Activated CD4-positive, alpha-beta T cell treated with anti-CD3 and anti-CD28 coated beads, Interleukin-2, amount 10 ng/mL, durations not matched to agents 7 days and 5 days (primary cell): ENCODE results near the gene CAAP1. TPM values are rescaled to one million over a fixed set of nuclear protein-coding genes. Genes with fewer than 3 reads are reported as not detected.

Experiments
- CTCF ChIA-PET: fragments of 350-600 bp; sonication (Branson Sonifier 250); formaldehyde crosslinking; loops from one replicate; lab custom pipeline; 2021; ENCODE audit warnings: antibody characterized with exemption; lab: Charles Lee
- POLR2A ChIA-PET: fragments of 350-600 bp; sonication (Branson Sonifier 250); formaldehyde crosslinking; loops from one replicate; lab custom pipeline; 2021; ENCODE audit warnings: antibody characterized with exemption; lab: Charles Lee
- DNase-seq: peaks from one replicate; pipeline ENCODE4 v3.0.0-alpha.2; 2020
- H3K27ac Mint-ChIP-seq: one replicate; pipeline ENCODE4 v1.8.0; 2021; ENCODE audit warnings: mild to moderate bottlenecking, moderate library complexity, mixed read lengths
- H3K27me3 Mint-ChIP-seq: one replicate; pipeline ENCODE4 v1.8.0; 2021; ENCODE audit warnings: mixed read lengths
- H3K36me3 Mint-ChIP-seq: one replicate; pipeline ENCODE4 v1.8.0; 2021; ENCODE audit warnings: low read depth, mixed read lengths
- H3K4me1 Mint-ChIP-seq: one replicate; pipeline ENCODE4 v1.8.0; 2021; ENCODE audit warnings: mixed read lengths
- H3K4me3 Mint-ChIP-seq: one replicate; pipeline ENCODE4 v1.8.0; 2021; ENCODE audit warnings: mild to moderate bottlenecking, moderate library complexity, mixed read lengths
- H3K9me3 Mint-ChIP-seq: one replicate; pipeline ENCODE4 v1.8.0; 2021; ENCODE audit warnings: mixed read lengths
- total RNA-seq, 2 experiments: library from RNA; stranded (reverse); gene quantifications; one replicate each; pipeline ENCODE4 v1.2.3, GENCODE V29; 2021

The CAAP1 gene
- total RNA-seq: 10 to 100 TPM; 15.1 to 16.3 TPM

- Mint-ChIP-seq H3K9me3 (peaks cover 8% of the 10 kb centered on the region), H3K4me3 (peak within 1 kb of the TSS; percentile 99), H3K27me3 (no peaks in the 10 kb centered on the region), H3K4me1 (peaks cover 40% of the 10 kb centered on the region), H3K36me3 (peaks cover 12% of the 10 kb centered on the region), H3K27ac (peak within 1 kb of the TSS; percentile 100)
- ChIA-PET CTCF (interaction anchor here (0.7 to 1.6 kb wide), 5 partner anchors 44 to 88 kb away, joined by 3 to 4 read pairs (median 3); partner anchors contain the start of gene PLAA), POLR2A (no interaction called here)
- DNase-seq: peak; percentile 94
These were observed at the start of gene CAAP1 for GRCh38 chr9:26892251-26893029. Gene CAAP1, minus strand, starts transcription at chr9:26892802. Its CDS starts 87 bp downstream, at chr9:26892715.

GRCh38 chr9:26940779-26941178 is 48.2 kb upstream of the CAAP1 start:
- DNase-seq: no peak
- CTCF ChIA-PET: no interaction called here
- Mint-ChIP-seq H3K4me1 (peaks cover 66% of the 10 kb centered on the region), H3K27ac (peak overlapping the region; percentile 63), H3K4me3 (no peak overlapping the region), H3K36me3 (peaks cover 58% of the 10 kb centered on the region), H3K9me3 (peaks cover 3% of the 10 kb centered on the region), H3K27me3 (no peaks in the 10 kb centered on the region)
- POLR2A ChIA-PET: no interaction called here

- POLR2A ChIA-PET: no interaction called here
- DNase-seq: no peak
- no peak overlapping the region for H3K4me3 Mint-ChIP-seq
- CTCF ChIA-PET: no interaction called here
- peaks cover 53% of the 10 kb centered on the region for H3K36me3 Mint-ChIP-seq
- peaks cover 59% of the 10 kb centered on the region for H3K4me1 Mint-ChIP-seq
- H3K9me3 Mint-ChIP-seq: peaks cover 3% of the 10 kb centered on the region
- no peaks in the 10 kb centered on the region for H3K27me3 Mint-ChIP-seq
- H3K27ac Mint-ChIP-seq: peak overlapping the region; percentile 63
These were observed 47.5 kb upstream of the CAAP1 start for GRCh38 chr9:26939955-26940711.

GRCh38 chr9:26937816-26938371 is 45.3 kb upstream of the CAAP1 start:
- no peak overlapping the region for H3K27ac Mint-ChIP-seq
- peaks cover 37% of the 10 kb centered on the region for H3K36me3 Mint-ChIP-seq
- H3K4me1 Mint-ChIP-seq: peaks cover 42% of the 10 kb centered on the region
- no peak overlapping the region for H3K4me3 Mint-ChIP-seq
- ChIA-PET CTCF (interaction anchor here (0.7 to 0.9 kb wide), 2 partner anchors 9 to 44 kb away, joined by 3 to 4 read pairs; no protein-coding TSS in a partner anchor), POLR2A (no interaction called here)
- no peaks in the 10 kb centered on the region for H3K27me3 Mint-ChIP-seq
- no peak for DNase-seq
- H3K9me3 Mint-ChIP-seq: peaks cover 3% of the 10 kb centered on the region

- ChIA-PET CTCF (interaction anchor here (1.2 kb wide), 1 partner anchor 13 kb away, joined by 3 read pairs; no protein-coding TSS in a partner anchor), POLR2A (no interaction called here)
- Mint-ChIP-seq H3K27me3 (no peaks in the 10 kb centered on the region), H3K27ac (no peak overlapping the region), H3K36me3 (peaks cover 37% of the 10 kb centered on the region), H3K4me1 (peaks cover 29% of the 10 kb centered on the region), H3K4me3 (no peak overlapping the region), H3K9me3 (peaks cover 3% of the 10 kb centered on the region)
- DNase-seq: no peak
These were observed 43.2 kb upstream of the CAAP1 start for GRCh38 chr9:26935847-26936246.

GRCh38 chr9:26928902-26929495 is 36.4 kb upstream of the CAAP1 start:
- Mint-ChIP-seq H3K4me3 (no peak overlapping the region), H3K27me3 (no peaks in the 10 kb centered on the region), H3K27ac (no peak overlapping the region), H3K36me3 (peaks cover 38% of the 10 kb centered on the region), H3K4me1 (no peaks in the 10 kb centered on the region), H3K9me3 (no peaks in the 10 kb centered on the region)
- no peak for DNase-seq
- ChIA-PET CTCF (interaction anchor here (1.0 to 2.3 kb wide), 6 partner anchors 10 to 20 kb away, joined by 3 to 7 read pairs (median 3); no protein-coding TSS in a partner anchor), POLR2A (interaction anchor here (0.6 kb wide), 1 partner anchor 46 kb away, joined by 3 read pairs; no protein-coding TSS in a partner anchor)

GRCh38 chr9:26925609-26926008 is 33.0 kb upstream of the CAAP1 start:
- Mint-ChIP-seq H3K27ac (no peak overlapping the region), H3K27me3 (no peaks in the 10 kb centered on the region), H3K9me3 (no peaks in the 10 kb centered on the region), H3K36me3 (peaks cover 48% of the 10 kb centered on the region), H3K4me3 (no peak overlapping the region), H3K4me1 (no peaks in the 10 kb centered on the region)
- DNase-seq: no peak
- CTCF ChIA-PET: no interaction called here
- POLR2A ChIA-PET: no interaction called here

- Mint-ChIP-seq H3K27ac (no peak overlapping the region), H3K4me3 (no peak overlapping the region), H3K36me3 (peaks cover 62% of the 10 kb centered on the region), H3K27me3 (no peaks in the 10 kb centered on the region), H3K9me3 (no peaks in the 10 kb centered on the region), H3K4me1 (no peaks in the 10 kb centered on the region)
- ChIA-PET CTCF (interaction anchor here (0.6 to 1.0 kb wide), 2 partner anchors 23 to 49 kb away, joined by 3 read pairs; no protein-coding TSS in a partner anchor), POLR2A (no interaction called here)
- DNase-seq: no peak
These were observed 27.1 kb upstream of the CAAP1 start for GRCh38 chr9:26919698-26920097.

- Mint-ChIP-seq H3K9me3 (no peaks in the 10 kb centered on the region), H3K36me3 (peaks cover 40% of the 10 kb centered on the region), H3K4me1 (no peaks in the 10 kb centered on the region), H3K27ac (no peak overlapping the region), H3K4me3 (no peak overlapping the region), H3K27me3 (no peaks in the 10 kb centered on the region)
- DNase-seq: no peak
- POLR2A ChIA-PET: no interaction called here
- CTCF ChIA-PET: interaction anchor here (1.1 to 1.5 kb wide), 2 partner anchors 16 to 17 kb away, joined by 6 to 7 read pairs; no protein-coding TSS in a partner anchor
These were observed 20.6 kb upstream of the CAAP1 start for GRCh38 chr9:26913138-26913668.

GRCh38 chr9:26904671-26905070 is 12.1 kb upstream of the CAAP1 start:
- Mint-ChIP-seq H3K27me3 (no peaks in the 10 kb centered on the region), H3K4me1 (no peaks in the 10 kb centered on the region), H3K9me3 (no peaks in the 10 kb centered on the region), H3K4me3 (no peak overlapping the region), H3K27ac (no peak overlapping the region), H3K36me3 (peaks cover 37% of the 10 kb centered on the region)
- ChIA-PET CTCF (no interaction called here), POLR2A (no interaction called here)
- no peak for DNase-seq

GRCh38 chr9:26904070-26904469 is 11.5 kb upstream of the CAAP1 start:
- peaks cover 33% of the 10 kb centered on the region for H3K36me3 Mint-ChIP-seq
- H3K4me3 Mint-ChIP-seq: no peak overlapping the region
- H3K4me1 Mint-ChIP-seq: no peaks in the 10 kb centered on the region
- no peak for DNase-seq
- H3K27me3 Mint-ChIP-seq: no peaks in the 10 kb centered on the region
- ChIA-PET CTCF (no interaction called here), POLR2A (no interaction called here)
- no peaks in the 10 kb centered on the region for H3K9me3 Mint-ChIP-seq
- no peak overlapping the region for H3K27ac Mint-ChIP-seq

GRCh38 chr9:26893030-26893676 is 551 bp upstream of the CAAP1 start:
- Mint-ChIP-seq H3K9me3 (peaks cover 8% of the 10 kb centered on the region), H3K36me3 (peaks cover 10% of the 10 kb centered on the region), H3K4me1 (peaks cover 37% of the 10 kb centered on the region), H3K4me3 (peak overlapping the region; percentile 99), H3K27ac (peak overlapping the region; percentile 100), H3K27me3 (no peaks in the 10 kb centered on the region)
- CTCF ChIA-PET: interaction anchor here (1.6 kb wide), 2 partner anchors 54 to 67 kb away, joined by 4 read pairs; partner anchors contain the start of gene PLAA
- DNase-seq: no peak
- POLR2A ChIA-PET: no interaction called here
